Hepatocyte (in vitro differentiated cells): ENCODE data around the gene CCDC69.

Experiments used
- CTCF ChIP-seq: fragments of 200-600 bp; sonication (generic); IDR thresholded peaks from 2 replicates; pipeline ENCODE4 v1.5.1; 2016; ENCODE audit warnings: antibody characterized with exemption, mild to moderate bottlenecking; ENCODE audit not compliant: poor library complexity
- EZH2phosphoT487 ChIP-seq: fragments of 200-600 bp; sonication (generic); IDR thresholded peaks from one replicate; pipeline ENCODE4 v1.6.1; 2018; ENCODE audit warnings: antibody characterized with exemption, mild to moderate bottlenecking, low read depth, moderate library complexity; ENCODE audit not compliant: unreplicated experiment, severe bottlenecking

GRCh38 chr5:151248651-151249050, 24.8 kb upstream of the CCDC69 start:
- TF ChIP-seq CTCF = no peak
- TF ChIP-seq EZH2phosphoT487 = no peak
